ENCODE results near the gene ATP1A2.

The ATP1A2 gene

GRCh38 chr1:160097151-160097910, 18.2 kb upstream of the ATP1A2 start:
- H3K4me1 ChIP-seq (ENCODE audit: control insufficient read depth, insufficient read depth, low read length): peaks cover 4% of the 10 kb centered on the region
- peaks cover 0 to 11% of the 10 kb centered on the region in 2 experiments; a peak in 1 of 3 replicates for H3K36me3 ChIP-seq (ENCODE audit: control insufficient read depth in 2 of 2, insufficient read depth in 1 of 2, low read length in 2 of 2)
- ChIA-PET POLR2A (interaction anchor here (0.9 to 2.1 kb wide), 2 partner anchors 11 to 15 kb away, joined by 3 to 11 read pairs; no protein-coding TSS in a partner anchor), CTCF (interaction anchor here (0.6 to 5.1 kb wide), 19 partner anchors 11 to 886 kb away, joined by 3 to 64 read pairs (median 4); partner anchors contain the start of gene PEX19)
- no peak for TF ChIP-seq ZNF549 (tag by site-specific recombination; IDR thresholded peaks at IDR 0.05)
- no peak for TF ChIP-seq ZNF350 (tag by site-specific recombination; IDR thresholded peaks at IDR 0.05)
- TF ChIP-seq ZNF692 (tag by site-specific recombination; IDR thresholded peaks at IDR 0.05): no peak
- no peak for TF ChIP-seq ZNF354C (tag by site-specific recombination; IDR thresholded peaks at IDR 0.05; ENCODE audit: borderline replicate concordance, low read depth)
- TF ChIP-seq KLF1 (tag by site-specific recombination; IDR thresholded peaks at IDR 0.05): peak; percentile 51
- TF ChIP-seq ZNF133 (tag by site-specific recombination; IDR thresholded peaks at IDR 0.05): no peak
- no peak for TF ChIP-seq BCL11B (tag by site-specific recombination; IDR thresholded peaks at IDR 0.05; ENCODE audit: low read depth)
- TF ChIP-seq ZIC2 (tag by site-specific recombination; IDR thresholded peaks at IDR 0.05): no peak
- peak; percentile 36; the same call in 1 of the 2 replicates for TF ChIP-seq ZFHX2 (tag by site-specific recombination; conservative IDR thresholded peaks at IDR 0.05)
- TF ChIP-seq ZSCAN18 (tag by site-specific recombination; IDR thresholded peaks at IDR 0.05): no peak
- no peak for TF ChIP-seq ZNF639 (tag by site-specific recombination; IDR thresholded peaks at IDR 0.05)
- no peak for TF ChIP-seq ZNF548 (tag by site-specific recombination; IDR thresholded peaks at IDR 0.05)
- TF ChIP-seq PRDM4 (tag by site-specific recombination; IDR thresholded peaks at IDR 0.05): peak; percentile 97
- TF ChIP-seq KLF7 (tag by site-specific recombination; IDR thresholded peaks at IDR 0.05; ENCODE audit: borderline replicate concordance): no peak
- no peak for TF ChIP-seq ZNF704 (tag by site-specific recombination; IDR thresholded peaks at IDR 0.05)
- TF ChIP-seq ZNF335 (tag by site-specific recombination; conservative IDR thresholded peaks at IDR 0.05): no peak
- TF ChIP-seq ZNF701 (tag by site-specific recombination; IDR thresholded peaks at IDR 0.05): no peak
- no peak for TF ChIP-seq IKZF3 (tag by site-specific recombination; IDR thresholded peaks at IDR 0.05)
- H3K27ac ChIP-seq (ENCODE audit: extremely low read depth, low read depth, low read length): no peak overlapping the region
- H3K4me3 ChIP-seq (ENCODE audit: low read depth, low read length): no peak overlapping the region
- H3K9me3 ChIP-seq (ENCODE audit: control insufficient read depth, insufficient read depth, low read depth, low read length): no peaks in the 10 kb centered on the region

All from HEK293 (cell line).